ENCODE measurements around the gene TES. TPM values are rescaled to one million over a fixed set of nuclear protein-coding genes. Genes with fewer than 3 reads are reported as not detected.

Gene TES
- total RNA-seq, 2 donors from 2014 or later: 17.1 to 29.8 TPM

DNA sequence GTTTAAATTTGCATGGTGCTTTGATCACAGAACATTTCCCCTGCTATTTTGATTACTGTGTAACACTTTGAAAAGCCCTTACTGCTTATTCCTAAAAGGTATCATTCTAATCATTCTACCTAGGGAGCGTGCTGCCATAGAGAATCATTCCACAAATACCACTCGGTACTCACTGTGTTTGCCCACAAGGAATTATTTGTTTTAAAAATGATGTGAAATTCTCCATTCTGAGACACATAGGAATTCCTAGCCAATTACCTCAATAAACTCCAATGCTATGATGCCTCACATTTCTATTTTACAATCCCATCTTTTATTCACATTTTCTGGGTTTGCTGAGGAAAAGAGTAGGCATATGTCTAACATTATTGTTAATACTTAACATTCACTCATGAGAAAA is 16.2 kb upstream of the TES start:
- Histone ChIP-seq H3K4me1 (no peaks in the 10 kb centered on the region), H3K36me3 (replicated peaks in 1 of 2; ENCODE audit: insufficient read depth in 1 of 2, low read depth in 2 of 2) (no peaks in the 10 kb centered on the region), H3K4me3 (no peak overlapping the region), H3K27me3 (no peaks in the 10 kb centered on the region), H3K27ac (no peak overlapping the region), H3K9me3 (no peaks in the 10 kb centered on the region)
- no peak for ATAC-seq
- intact Hi-C loops (cut with DNase I): no loop called here
- DNase-seq: no peak
- TF ChIP-seq, protein P1, sequence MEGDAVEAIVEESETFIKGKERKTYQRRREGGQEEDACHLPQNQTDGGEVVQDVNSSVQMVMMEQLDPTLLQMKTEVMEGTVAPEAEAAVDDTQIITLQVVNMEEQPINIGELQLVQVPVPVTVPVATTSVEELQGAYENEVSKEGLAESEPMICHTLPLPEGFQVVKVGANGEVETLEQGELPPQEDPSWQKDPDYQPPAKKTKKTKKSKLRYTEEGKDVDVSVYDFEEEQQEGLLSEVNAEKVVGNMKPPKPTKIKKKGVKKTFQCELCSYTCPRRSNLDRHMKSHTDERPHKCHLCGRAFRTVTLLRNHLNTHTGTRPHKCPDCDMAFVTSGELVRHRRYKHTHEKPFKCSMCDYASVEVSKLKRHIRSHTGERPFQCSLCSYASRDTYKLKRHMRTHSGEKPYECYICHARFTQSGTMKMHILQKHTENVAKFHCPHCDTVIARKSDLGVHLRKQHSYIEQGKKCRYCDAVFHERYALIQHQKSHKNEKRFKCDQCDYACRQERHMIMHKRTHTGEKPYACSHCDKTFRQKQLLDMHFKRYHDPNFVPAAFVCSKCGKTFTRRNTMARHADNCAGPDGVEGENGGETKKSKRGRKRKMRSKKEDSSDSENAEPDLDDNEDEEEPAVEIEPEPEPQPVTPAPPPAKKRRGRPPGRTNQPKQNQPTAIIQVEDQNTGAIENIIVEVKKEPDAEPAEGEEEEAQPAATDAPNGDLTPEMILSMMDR (IDR thresholded peaks at IDR 0.05): no peak
- no peak for TF ChIP-seq POLR2A (IDR thresholded peaks at IDR 0.05)
- 70 to 71% methylated on average over 2 of the region's 2 CpGs for WGBS, 2 donors

DNA sequence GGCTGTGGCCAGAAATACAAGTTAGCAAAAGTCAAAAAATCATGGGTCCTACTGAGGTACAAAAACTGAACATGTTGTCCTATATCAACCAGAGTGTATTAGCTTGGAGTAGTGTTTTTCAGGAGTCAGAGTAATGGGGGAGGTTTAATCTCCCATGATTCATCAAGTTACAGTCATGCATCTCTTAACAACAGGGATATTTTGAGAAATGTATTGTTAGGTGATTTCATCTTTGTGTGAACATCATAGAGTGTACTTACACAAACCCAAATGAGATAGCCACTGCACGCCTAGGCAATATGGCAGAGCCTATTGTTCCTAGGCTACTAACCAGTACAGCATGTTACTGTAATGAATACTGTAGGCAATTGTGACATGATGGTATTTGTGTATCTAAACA is 14.9 kb upstream of the TES start:
- Histone ChIP-seq H3K36me3 (replicated peaks in 1 of 2; ENCODE audit: insufficient read depth in 1 of 2, low read depth in 2 of 2) (no peaks in the 10 kb centered on the region), H3K27me3 (no peaks in the 10 kb centered on the region), H3K27ac (no peak overlapping the region), H3K9me3 (no peaks in the 10 kb centered on the region), H3K4me1 (no peaks in the 10 kb centered on the region), H3K4me3 (no peak overlapping the region)
- intact Hi-C loops (cut with DNase I): no loop called here
- ATAC-seq: no peak
- no peak for DNase-seq
- TF ChIP-seq POLR2A (IDR thresholded peaks at IDR 0.05): no peak
- TF ChIP-seq, protein P1 (IDR thresholded peaks at IDR 0.05): no peak
- 89 to 97% methylated on average over 1 of the region's 1 CpG for WGBS, 2 donors

DNA sequence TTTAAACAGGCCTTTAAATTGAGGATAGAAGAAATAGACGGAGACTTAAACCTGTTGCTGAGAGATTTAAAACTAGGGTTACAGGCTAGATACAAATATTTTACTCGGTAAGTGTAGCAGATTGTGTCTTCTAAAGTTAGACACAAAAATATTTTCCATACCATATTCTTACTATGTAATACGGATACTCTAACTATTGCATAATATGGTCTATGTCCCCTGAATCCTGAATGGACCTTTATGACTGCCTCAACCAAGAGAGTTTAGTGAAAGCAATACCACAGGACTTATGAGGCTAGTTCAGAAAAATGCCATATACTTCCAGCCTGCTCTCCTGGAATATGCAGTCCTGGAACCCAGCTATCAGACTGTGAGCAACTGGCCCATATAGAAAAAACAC is 13.4 kb upstream of the TES start:
- ATAC-seq (no peak), DNase-seq (no peak)
- Histone ChIP-seq H3K36me3 (replicated peaks in 1 of 2; ENCODE audit: insufficient read depth in 1 of 2, low read depth in 2 of 2) (no peaks in the 10 kb centered on the region), H3K9me3 (no peaks in the 10 kb centered on the region), H3K4me1 (no peaks in the 10 kb centered on the region), H3K27me3 (no peaks in the 10 kb centered on the region), H3K4me3 (no peak overlapping the region), H3K27ac (no peak overlapping the region)
- no peak for TF ChIP-seq POLR2A (IDR thresholded peaks at IDR 0.05)
- TF ChIP-seq, protein P1 (IDR thresholded peaks at IDR 0.05): no peak
- intact Hi-C loops (cut with DNase I): no loop called here
- WGBS, 2 donors: 82 to 87% methylated on average over 3 of the region's 3 CpGs

DNA sequence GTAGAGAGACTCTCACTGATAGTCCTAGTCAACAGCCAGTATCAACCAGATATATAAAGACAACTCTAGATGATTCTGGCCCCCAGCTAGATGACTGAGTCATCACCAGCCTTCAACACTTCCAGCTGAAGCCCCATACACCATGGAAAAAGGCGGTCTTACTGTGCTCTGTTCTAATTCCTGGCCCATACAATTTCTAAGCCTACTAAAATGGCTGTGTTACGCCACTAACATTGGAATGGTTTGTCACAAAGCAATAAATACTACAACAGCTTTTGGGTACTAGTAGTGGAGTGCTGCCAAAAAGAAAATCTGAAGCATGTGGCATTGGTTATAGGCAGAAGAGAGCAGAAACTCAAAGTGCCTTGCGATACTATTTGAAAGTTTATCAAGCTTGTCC is 13.0 kb upstream of the TES start:
- 94 to 97% methylated on average over 3 of the region's 3 CpGs for WGBS, 2 donors
- TF ChIP-seq, protein P1 (IDR thresholded peaks at IDR 0.05): no peak
- TF ChIP-seq POLR2A (IDR thresholded peaks at IDR 0.05): no peak
- H3K4me3 ChIP-seq: no peak overlapping the region
- no peaks in the 10 kb centered on the region for H3K27me3 ChIP-seq
- no peak for DNase-seq
- no peaks in the 10 kb centered on the region for H3K36me3 ChIP-seq (replicated peaks in 1 of 2; ENCODE audit: insufficient read depth in 1 of 2, low read depth in 2 of 2)
- H3K4me1 ChIP-seq: no peaks in the 10 kb centered on the region
- no peaks in the 10 kb centered on the region for H3K9me3 ChIP-seq
- intact Hi-C loops (cut with DNase I): no loop called here
- ATAC-seq: no peak
- H3K27ac ChIP-seq: no peak overlapping the region

DNA sequence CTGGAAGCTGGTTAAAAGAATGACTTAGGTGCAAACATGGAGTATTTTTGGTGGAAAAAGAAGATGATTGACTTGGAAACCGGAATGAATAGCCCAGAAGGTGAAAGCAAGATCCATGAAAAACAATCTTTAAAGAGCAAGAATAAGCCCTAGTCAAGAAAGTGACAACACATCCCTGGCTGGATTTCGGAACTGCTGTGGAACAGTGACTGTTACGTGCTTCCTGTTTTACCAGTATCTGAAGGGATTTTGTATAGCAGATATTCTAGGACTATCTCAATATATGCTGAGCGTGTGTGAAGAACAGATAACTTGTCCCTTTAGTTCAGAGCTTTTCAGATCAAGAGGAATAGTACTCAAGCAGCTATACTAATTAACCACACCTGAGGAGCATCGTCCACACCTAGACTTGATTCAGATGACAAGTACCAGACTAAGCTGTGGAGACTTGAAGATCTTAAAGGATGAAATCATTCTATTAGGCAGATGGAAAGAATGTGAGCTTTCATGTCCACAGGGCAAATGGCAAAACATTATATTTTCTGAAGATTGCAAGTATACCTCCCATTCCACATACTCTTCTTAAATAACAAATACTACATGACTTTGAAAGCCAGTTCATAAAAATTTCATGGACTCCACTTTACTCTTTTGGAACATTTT is 11.5 kb upstream of the TES start:
- no peak for TF ChIP-seq POLR2A (IDR thresholded peaks at IDR 0.05)
- TF ChIP-seq, protein P1 (IDR thresholded peaks at IDR 0.05): no peak
- H3K27me3 ChIP-seq: no peaks in the 10 kb centered on the region
- DNase-seq (no peak), ATAC-seq (no peak)
- no peak overlapping the region for H3K27ac ChIP-seq
- intact Hi-C loops (cut with DNase I): no loop called here
- H3K4me3 ChIP-seq: no peak overlapping the region
- H3K36me3 ChIP-seq (replicated peaks in 1 of 2; ENCODE audit: insufficient read depth in 1 of 2, low read depth in 2 of 2): no peaks in the 10 kb centered on the region
- WGBS, 2 donors: 83% methylated on average over 5 of the region's 5 CpGs
- H3K9me3 ChIP-seq: no peaks in the 10 kb centered on the region
- no peaks in the 10 kb centered on the region for H3K4me1 ChIP-seq

Measured in body of pancreas (tissue), 4 donors.